ENCODE measurements around the gene KCNIP3.
"Not testable (repeated sequence)": the region's sequence is repeated elsewhere in the genome, so short reads cannot be mapped to it uniquely, and the experiment has no call there.

KCNIP3 gene

GRCh38 chr2:95345563-95346230 is 48.5 kb downstream of the KCNIP3 start:
- peak in 53 of 58 donors; percentile 10 to 81 (median 59) for DNase-seq

GRCh38 chr2:95346231-95346737 is 49.1 kb downstream of the KCNIP3 start:
- DNase-seq, result peak in 6 of 58 donors; percentile 10 to 60 (median 19)

GRCh38 chr2:95346738-95347671 is 49.9 kb downstream of the KCNIP3 start:
- no peak for DNase-seq

GRCh38 chr2:95347681-95348608 is 50.8 kb downstream of the KCNIP3 start:
- DNase-seq, result no peak

- no peak for DNase-seq
Observed at GRCh38 chr2:95348609-95349567, 51.7 kb downstream of the KCNIP3 start.

GRCh38 chr2:95349568-95350322 is 52.6 kb downstream of the KCNIP3 start:
- no peak for DNase-seq

GRCh38 chr2:95350368-95350767 is 53.2 kb downstream of the KCNIP3 start:
- no peak for DNase-seq

GRCh38 chr2:95350774-95351597 is 53.8 kb downstream of the KCNIP3 start:
- no peak for DNase-seq

- DNase-seq, result no peak
Observed at GRCh38 chr2:95351598-95351915, 54.4 kb downstream of the KCNIP3 start.

GRCh38 chr2:95352310-95353054 is 55.3 kb downstream of the KCNIP3 start:
- DNase-seq, result no peak

- DNase-seq, result no peak
Observed at GRCh38 chr2:95353055-95353575, 56.0 kb downstream of the KCNIP3 start.

GRCh38 chr2:95353613-95354468 is 56.7 kb downstream of the KCNIP3 start:
- no peak for DNase-seq

- no peak for DNase-seq
Observed at GRCh38 chr2:95354469-95354901, 57.3 kb downstream of the KCNIP3 start.

- DNase-seq, result no peak
Observed at GRCh38 chr2:95354925-95355324, 57.8 kb downstream of the KCNIP3 start.

GRCh38 chr2:95355486-95355885 is 58.3 kb downstream of the KCNIP3 start:
- not testable (repeated sequence) for DNase-seq

Measured in anterior cingulate cortex (tissue), 58 donors.